ENCODE results near the gene CLK3. TPM values are rescaled to one million over a fixed set of nuclear protein-coding genes. Genes with fewer than 3 reads are reported as not detected.

CLK3 gene
- total and polyA plus RNA-seq, 2 donors (not counting 3 experiments of a cell fraction or from before 2014, with no cell fraction given) = 75.5 to 121 TPM

DNA sequence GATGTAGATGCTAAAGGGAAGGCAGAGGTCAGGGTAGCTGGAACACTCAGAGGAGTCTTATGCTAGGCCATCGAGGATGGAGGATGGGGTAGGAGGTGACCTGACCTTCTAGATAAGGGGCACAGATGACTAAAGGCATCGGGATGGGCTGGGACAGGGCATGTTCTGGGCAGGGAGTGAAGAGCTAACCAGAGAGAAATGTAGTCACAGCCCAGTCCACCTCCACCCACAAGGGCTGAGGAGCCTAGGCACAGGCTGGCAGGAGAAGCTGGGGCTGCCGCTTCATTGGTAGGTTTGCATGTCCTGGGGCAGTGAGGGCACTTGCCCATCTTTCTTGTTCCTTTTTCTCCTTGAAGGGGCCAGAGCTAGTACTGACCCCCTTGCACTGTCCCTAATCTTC lies 12.6 kb downstream of the CLK3 start:
- dilution Hi-C loops (cut with MboI; ENCODE audit: extremely low pct_ligation_motif_present, low sequenced_read_pairs) = loop anchor here (25.0 kb wide), 1 partner anchor 134 kb away; no protein-coding TSS in a partner anchor
- no peaks in the 10 kb centered on the region for H3K79me2 ChIP-seq (ENCODE audit: control insufficient read depth, insufficient read depth, low read length)
- POLR2A ChIA-PET = no interaction called here
- H3K27ac ChIP-seq (ENCODE audit: insufficient read depth, low read depth, low read length) = no peak overlapping the region
- H3K4me3 ChIP-seq (replicated peaks in 1 of 3; ENCODE audit: insufficient read depth in 1 of 3, low read depth in 1 of 3, low read length in 3 of 3) = no peak overlapping the region
- H4K20me1 ChIP-seq (replicated peaks; ENCODE audit: control insufficient read depth, extremely low read depth, insufficient read depth, low read length) = no peaks in the 10 kb centered on the region
- no peak overlapping the region for H3K4me2 ChIP-seq (ENCODE audit: insufficient read depth, low read length)
- BruUV-seq (replicated peaks) = no TSS peak
- TF ChIP-seq GATA2 (IDR thresholded peaks at IDR 0.05; ENCODE audit: insufficient read depth, insufficient read length, low read depth, low read length) (no peak), FOS (IDR thresholded peaks at IDR 0.05; ENCODE audit: borderline replicate concordance, insufficient read depth, low read length) (no peak), CTCF (IDR thresholded peaks at IDR 0.05; ENCODE audit: extremely low read depth in 1 of 2, insufficient read depth in 1 of 2, low read depth in 1 of 2, low read length in 2 of 2) (no peak)
- DNase-seq (ENCODE audit: low read depth, low spot score) (no peak), FAIRE-seq (no peak)
- no peaks in the 10 kb centered on the region for H3K9me1 ChIP-seq (replicated peaks; ENCODE audit: control insufficient read depth, extremely low read depth, insufficient read depth, low read length)
- H3K4me1 ChIP-seq (ENCODE audit: control insufficient read depth, extremely low read depth, insufficient read depth, low read length) = no peaks in the 10 kb centered on the region
- H3K27me3 ChIP-seq (ENCODE audit: control insufficient read depth in 2 of 2, insufficient read depth in 2 of 2, low read length in 2 of 2) = no peaks in the 10 kb centered on the region
- CTCF ChIA-PET = interaction anchor here (2.2 to 2.7 kb wide), 2 partner anchors 140 to 143 kb away, joined by 8 to 12 read pairs; no protein-coding TSS in a partner anchor
- intact Hi-C loops (cut with micrococcal nuclease) = no loop called here
- H2AFZ ChIP-seq (ENCODE audit: low read depth, low read length) = no peak overlapping the region
- no peaks in the 10 kb centered on the region for H3K9me3 ChIP-seq (replicated peaks; ENCODE audit: control insufficient read depth, insufficient read depth, low read length)
- peaks cover 18 to 78% of the 10 kb centered on the region in 2 experiments for H3K36me3 ChIP-seq (ENCODE audit: control insufficient read depth in 2 of 2, extremely low read depth in 1 of 2, insufficient read depth in 2 of 2, low read length in 2 of 2)
- H3K9ac ChIP-seq (replicated peaks; ENCODE audit: extremely low read depth, insufficient read depth, low read length) = no peak overlapping the region

DNA sequence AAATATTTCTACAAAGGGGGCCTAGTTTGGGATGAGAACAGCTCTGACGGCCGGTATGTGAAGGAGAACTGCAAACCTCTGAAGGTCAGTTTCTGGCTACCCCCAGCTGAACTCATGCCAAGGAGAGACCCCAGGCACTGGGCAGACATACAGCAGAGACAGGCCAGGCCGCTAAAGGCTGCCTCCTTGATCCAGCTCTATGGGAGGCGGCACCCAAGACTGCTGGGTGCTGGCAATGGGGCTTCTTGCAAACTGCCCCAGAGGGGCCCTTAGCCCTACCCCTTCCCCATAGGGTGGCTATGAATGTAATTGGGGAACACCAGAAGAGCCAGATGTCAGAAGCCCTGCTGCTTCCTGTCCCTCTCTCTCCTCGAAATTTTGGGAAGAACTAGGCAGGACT lies 13.3 kb downstream of the CLK3 start:
- TF ChIP-seq, protein P1, sequence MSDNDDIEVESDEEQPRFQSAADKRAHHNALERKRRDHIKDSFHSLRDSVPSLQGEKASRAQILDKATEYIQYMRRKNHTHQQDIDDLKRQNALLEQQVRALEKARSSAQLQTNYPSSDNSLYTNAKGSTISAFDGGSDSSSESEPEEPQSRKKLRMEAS (IDR thresholded peaks at IDR 0.05; ENCODE audit: insufficient read depth, insufficient read length) = no peak
- no peak for TF ChIP-seq GATA2 (IDR thresholded peaks at IDR 0.05; ENCODE audit: insufficient read depth, insufficient read length, low read depth, low read length)
- no peak for TF ChIP-seq POLR2A (IDR thresholded peaks at IDR 0.05; ENCODE audit: low read depth, low read length)
- TF ChIP-seq EZH2 (IDR thresholded peaks at IDR 0.05; ENCODE audit: borderline replicate concordance, low read depth, low read length, severe bottlenecking) = no peak
- no peak for TF ChIP-seq CTCF (IDR thresholded peaks at IDR 0.05; ENCODE audit: extremely low read depth in 1 of 2, insufficient read depth in 1 of 2, low read depth in 1 of 2, low read length in 2 of 2)
- no peak for TF ChIP-seq JUN (IDR thresholded peaks at IDR 0.05; ENCODE audit: borderline replicate concordance, insufficient read depth, insufficient read length, low read depth)
- TF ChIP-seq MYC (IDR thresholded peaks at IDR 0.05; ENCODE audit: low read depth, low read length) = no peak
- no peak for TF ChIP-seq POLR2AphosphoS5 (IDR thresholded peaks at IDR 0.05; ENCODE audit: insufficient read depth, low read depth, low read length)
- Histone ChIP-seq H4K20me1 (replicated peaks; ENCODE audit: control insufficient read depth, extremely low read depth, insufficient read depth, low read length) (no peaks in the 10 kb centered on the region), H3K4me1 (ENCODE audit: control insufficient read depth, extremely low read depth, insufficient read depth, low read length) (no peaks in the 10 kb centered on the region), H2AFZ (ENCODE audit: low read depth, low read length) (no peak overlapping the region), H3K9me3 (replicated peaks; ENCODE audit: control insufficient read depth, insufficient read depth, low read length) (no peaks in the 10 kb centered on the region), H3K27ac (ENCODE audit: insufficient read depth, low read depth, low read length) (no peak overlapping the region), H3K4me2 (ENCODE audit: insufficient read depth, low read length) (no peak overlapping the region), H3K4me3 (replicated peaks in 1 of 3; ENCODE audit: insufficient read depth in 1 of 3, low read depth in 1 of 3, low read length in 3 of 3) (no peak overlapping the region), H3K9me1 (replicated peaks; ENCODE audit: control insufficient read depth, extremely low read depth, insufficient read depth, low read length) (no peaks in the 10 kb centered on the region), H3K27me3 (ENCODE audit: control insufficient read depth in 2 of 2, insufficient read depth in 2 of 2, low read length in 2 of 2) (no peaks in the 10 kb centered on the region), H3K9ac (replicated peaks; ENCODE audit: extremely low read depth, insufficient read depth, low read length) (no peak overlapping the region), H3K36me3 (ENCODE audit: control insufficient read depth in 2 of 2, extremely low read depth in 1 of 2, insufficient read depth in 2 of 2, low read length in 2 of 2) (peaks cover 13 to 74% of the 10 kb centered on the region in 2 experiments), H3K79me2 (ENCODE audit: control insufficient read depth, insufficient read depth, low read length) (no peaks in the 10 kb centered on the region)
- ChIA-PET CTCF (interaction anchor here (2.2 to 2.7 kb wide), 2 partner anchors 140 to 142 kb away, joined by 8 to 12 read pairs; no protein-coding TSS in a partner anchor), POLR2A (no interaction called here)
- dilution Hi-C loops (cut with MboI; ENCODE audit: extremely low pct_ligation_motif_present, low sequenced_read_pairs) = loop anchor here (25.0 kb wide), 1 partner anchor 133 kb away; no protein-coding TSS in a partner anchor
- FAIRE-seq (no peak), DNase-seq (ENCODE audit: low read depth, low spot score) (no peak)
- no TSS peak for BruUV-seq (replicated peaks)
- intact Hi-C loops (cut with micrococcal nuclease) = no loop called here

Data from endothelial cell of umbilical vein (primary cell).